Naive thymus-derived CD8-positive, alpha-beta T cell (primary cell): ENCODE results near the gene KIRREL3. TPM values are rescaled to one million over a fixed set of nuclear protein-coding genes. Genes with fewer than 3 reads are reported as not detected.

ENCODE experiments used
- ATAC-seq, 2 donors: fragments of 150-1000 bp; cut with Tn5 transposase in 1 of 2; sonication (Bioruptor Pico), chemical (Tn5 transposase) in 1 of 2; 1 replicate in 1 of 2; 2 replicates in 1 of 2; pipeline ENCODE4 v1.10.0; 2021; ENCODE audit warnings: mild to moderate bottlenecking in 2 of 2, moderate library complexity in 2 of 2
- POLR2A ChIA-PET: fragments of 350-600 bp; sonication (Branson Sonifier 250); formaldehyde crosslinking; loops from one replicate; lab custom pipeline; 2021; ENCODE audit warnings: antibody characterized with exemption; lab: Charles Lee
- DNase-seq, 10 donors: peaks; one replicate each; pipeline versions ENCODE4 v3.0.0 to v3.0.0-alpha.2; 2020 to 2022
- H3K27ac Mint-ChIP-seq, 10 donors: one replicate each; pipeline ENCODE4 v1.8.0; 2020 to 2022; ENCODE audit warnings: mild to moderate bottlenecking in 10 of 10, mixed read lengths in 10 of 10, moderate library complexity in 4 of 10, inconsistent platforms in 1 of 10
- H3K27me3 Mint-ChIP-seq, 5 donors: one replicate each; pipeline ENCODE4 v1.8.0; 2021 to 2022; ENCODE audit warnings: mixed read lengths in 5 of 5
- H3K36me3 Mint-ChIP-seq, 3 donors: one replicate each; pipeline ENCODE4 v1.8.0; 2020 to 2022; ENCODE audit warnings: mixed read lengths in 3 of 3, mild to moderate bottlenecking in 2 of 3, inconsistent platforms in 1 of 3
- H3K4me1 Mint-ChIP-seq, 4 donors: one replicate each; pipeline ENCODE4 v1.8.0; 2021 to 2022; ENCODE audit warnings: mixed read lengths in 4 of 4
- H3K4me3 Mint-ChIP-seq, 10 donors: one replicate each; pipeline ENCODE4 v1.8.0; 2020 to 2022; ENCODE audit warnings: mild to moderate bottlenecking in 10 of 10, mixed read lengths in 10 of 10, moderate library complexity in 6 of 10, inconsistent platforms in 1 of 10
- H3K9me3 Mint-ChIP-seq, 9 donors: one replicate each; pipeline ENCODE4 v1.8.0; 2020 to 2022; ENCODE audit warnings: mixed read lengths in 9 of 9, mild to moderate bottlenecking in 3 of 9, inconsistent platforms in 1 of 9, moderate library complexity in 1 of 9
- polyA plus RNA-seq, 3 donors: library from polyadenylated mRNA; unstranded; fragments of 300-500 nt; fragmentation: Illumina TruSeq; gene quantifications; one replicate each; pipeline ENCODE4 v1.2.3, GENCODE V29; 2021
- total RNA-seq, 8 experiments: library from RNA in 2 of 8; stranded (reverse) in 2 of 8; gene quantifications; one replicate each; pipeline ENCODE4 v1.2.3 and lab custom pipeline; 2021 to 2026

Gene KIRREL3
- total and polyA plus RNA-seq, 5 experiments from 2014 or later, result not detected

DNA sequence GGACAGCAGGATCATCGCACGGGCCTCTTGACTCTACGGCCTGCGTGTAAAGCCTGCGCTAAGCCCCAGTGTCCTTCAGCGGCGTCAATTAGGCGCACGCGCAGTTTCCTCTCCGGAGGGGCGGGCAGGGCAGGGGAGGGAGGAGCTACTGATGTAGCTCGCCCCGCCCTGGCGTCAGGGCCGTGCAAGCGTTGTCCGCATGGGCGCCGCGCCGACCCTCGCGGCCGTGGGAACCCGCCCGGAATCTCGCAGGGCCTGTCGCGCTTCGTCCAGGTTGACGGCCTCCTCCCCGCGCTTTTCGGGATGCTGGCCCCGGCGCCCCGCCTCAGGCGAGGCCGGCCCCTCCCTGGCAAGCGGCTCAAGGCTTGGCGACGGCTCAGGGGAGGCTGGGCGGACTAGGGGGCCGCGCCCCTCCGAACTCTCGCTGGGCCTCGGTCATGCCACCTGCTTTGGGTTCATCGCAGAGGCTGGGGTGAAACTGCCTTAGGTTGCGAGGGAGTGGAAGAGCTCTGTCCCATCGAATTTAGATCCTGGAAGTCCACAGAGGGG, 584.0 kb downstream of the KIRREL3 start:
- Mint-ChIP-seq H3K36me3 (no peaks in the 10 kb centered on the region), H3K27ac (peak overlapping the region in 4 of 10 donors; percentile 16 to 71 (median 48)), H3K4me3 (peak overlapping the region; percentile 57 to 77 (median 66)), H3K4me1 (peaks cover 0 to 20% (median 13%) of the 10 kb centered on the region in 4 donors), H3K9me3 (no peaks in the 10 kb centered on the region), H3K27me3 (peaks cover 0 to 1% (median 0%) of the 10 kb centered on the region in 5 donors)
- ATAC-seq (peak; percentile 76 to 99), DNase-seq (peak; percentile 25 to 87 (median 50))
- POLR2A ChIA-PET, result interaction anchor here (0.6 kb wide), 1 partner anchor 81 kb away, joined by 6 read pairs; no protein-coding TSS in a partner anchor

GRCh38 chr11:126415669-126416420, 584.7 kb downstream of the KIRREL3 start:
- POLR2A ChIA-PET, result interaction anchor here (0.6 kb wide), 1 partner anchor 80 kb away, joined by 6 read pairs; no protein-coding TSS in a partner anchor
- DNase-seq, result no peak
- no peaks in the 10 kb centered on the region for H3K36me3 Mint-ChIP-seq
- peak overlapping the region in 6 of 10 donors; percentile 16 to 71 (median 58) for H3K27ac Mint-ChIP-seq
- H3K27me3 Mint-ChIP-seq, result peaks cover 0 to 1% (median 0%) of the 10 kb centered on the region in 5 donors
- H3K9me3 Mint-ChIP-seq, result no peaks in the 10 kb centered on the region
- ATAC-seq, result no peak
- peak overlapping the region; percentile 57 to 77 (median 66) for H3K4me3 Mint-ChIP-seq
- H3K4me1 Mint-ChIP-seq, result peaks cover 0 to 16% (median 13%) of the 10 kb centered on the region in 4 donors

GRCh38 chr11:126415128-126415527, 585.4 kb downstream of the KIRREL3 start:
- no peak for ATAC-seq
- H3K4me3 Mint-ChIP-seq, result peak overlapping the region in 2 of 10 donors; percentile 26 to 42
- H3K36me3 Mint-ChIP-seq, result no peaks in the 10 kb centered on the region
- peak overlapping the region in 1 of 10 donors; percentile 27 for H3K27ac Mint-ChIP-seq
- H3K4me1 Mint-ChIP-seq, result peaks cover 0 to 13% (median 12%) of the 10 kb centered on the region in 4 donors
- H3K27me3 Mint-ChIP-seq, result peaks cover 0 to 1% (median 0%) of the 10 kb centered on the region in 5 donors
- POLR2A ChIA-PET, result no interaction called here
- H3K9me3 Mint-ChIP-seq, result no peaks in the 10 kb centered on the region
- no peak for DNase-seq

- no peak overlapping the region for H3K27ac Mint-ChIP-seq
- POLR2A ChIA-PET, result no interaction called here
- H3K4me1 Mint-ChIP-seq, result peaks cover 0 to 13% (median 8%) of the 10 kb centered on the region in 4 donors
- no peaks in the 10 kb centered on the region for H3K9me3 Mint-ChIP-seq
- DNase-seq, result no peak
- ATAC-seq, result no peak
- no peaks in the 10 kb centered on the region for H3K27me3 Mint-ChIP-seq
- peak overlapping the region in 1 of 10 donors; percentile 26 for H3K4me3 Mint-ChIP-seq
- H3K36me3 Mint-ChIP-seq, result no peaks in the 10 kb centered on the region
Observed at GRCh38 chr11:126414615-126415014, 586.0 kb downstream of the KIRREL3 start.

DNA sequence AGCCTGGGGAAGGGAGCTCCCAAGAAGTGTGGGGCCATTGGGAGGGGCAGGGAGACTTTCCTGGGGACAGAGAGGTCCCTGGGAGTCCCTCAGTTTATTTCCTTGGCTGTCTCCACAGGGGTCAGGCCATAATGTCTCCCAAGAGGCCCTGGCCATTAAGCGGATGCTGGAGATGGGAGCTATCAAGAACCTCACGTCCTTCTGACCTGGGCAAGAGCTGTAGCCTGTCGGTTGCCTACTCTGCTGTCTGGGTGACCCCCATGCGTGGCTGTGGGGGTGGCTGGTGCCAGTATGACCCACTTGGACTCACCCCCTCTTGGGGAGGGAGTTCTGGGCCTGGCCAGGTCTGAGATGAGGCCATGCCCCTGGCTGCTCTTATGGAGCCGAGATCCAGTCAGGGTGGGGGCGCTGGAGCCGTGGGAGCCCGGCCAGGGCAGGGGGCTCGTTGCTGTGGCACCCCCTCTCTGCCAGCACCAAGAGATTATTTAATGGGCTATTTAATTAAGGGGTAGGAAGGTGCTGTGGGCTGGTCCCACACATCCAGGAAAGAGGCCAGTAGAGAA, 586.6 kb downstream of the KIRREL3 start:
- DNase-seq (no peak), ATAC-seq (no peak)
- POLR2A ChIA-PET, result no interaction called here

GRCh38 chr11:126413426-126413825, 587.1 kb downstream of the KIRREL3 start:
- POLR2A ChIA-PET, result no interaction called here
- Mint-ChIP-seq H3K4me3 (no peak overlapping the region), H3K9me3 (no peaks in the 10 kb centered on the region), H3K4me1 (peaks cover 0 to 13% (median 8%) of the 10 kb centered on the region in 4 donors), H3K27me3 (no peaks in the 10 kb centered on the region), H3K36me3 (peaks cover 0 to 4% (median 0%) of the 10 kb centered on the region in 3 donors), H3K27ac (no peak overlapping the region)
- ATAC-seq, result no peak
- no peak for DNase-seq

More for the DNA sequence above, 586.6 kb downstream of the KIRREL3 start:
- H3K4me3 Mint-ChIP-seq, result no peak overlapping the region
- H3K9me3 Mint-ChIP-seq, result no peaks in the 10 kb centered on the region
- H3K4me1 Mint-ChIP-seq, result peaks cover 0 to 13% (median 8%) of the 10 kb centered on the region in 4 donors
- no peaks in the 10 kb centered on the region for H3K27me3 Mint-ChIP-seq
- H3K36me3 Mint-ChIP-seq, result peaks cover 0 to 3% (median 0%) of the 10 kb centered on the region in 3 donors
- peak overlapping the region in 1 of 10 donors; percentile 36 for H3K27ac Mint-ChIP-seq

DNA sequence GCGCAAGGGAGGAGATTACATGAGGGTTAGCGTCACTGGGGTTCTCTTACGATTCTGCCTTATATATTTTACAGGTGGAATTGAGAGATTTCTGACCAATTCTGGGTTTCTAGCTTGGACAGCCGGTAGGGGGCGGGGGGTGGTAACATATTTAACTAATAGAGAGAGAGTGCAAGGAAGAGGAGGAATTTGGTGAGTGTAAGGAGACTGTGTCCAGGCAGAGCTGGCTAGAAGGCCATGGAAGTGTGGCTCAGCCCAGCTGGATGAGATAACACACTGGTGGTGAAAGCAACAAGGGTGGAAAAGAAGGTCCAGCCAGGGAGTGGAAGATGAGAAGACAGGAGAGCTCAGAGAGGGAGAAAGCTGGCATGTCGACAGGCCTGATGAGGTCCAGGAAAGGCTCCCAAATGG, 588.6 kb downstream of the KIRREL3 start:
- H3K27me3 Mint-ChIP-seq, result no peaks in the 10 kb centered on the region
- ATAC-seq (no peak), DNase-seq (no peak)
- no peak overlapping the region for H3K27ac Mint-ChIP-seq
- POLR2A ChIA-PET, result no interaction called here
- no peak overlapping the region for H3K4me3 Mint-ChIP-seq
- H3K9me3 Mint-ChIP-seq, result no peaks in the 10 kb centered on the region
- peaks cover 0 to 8% (median 7%) of the 10 kb centered on the region in 4 donors for H3K4me1 Mint-ChIP-seq
- H3K36me3 Mint-ChIP-seq, result peaks cover 0 to 4% (median 0%) of the 10 kb centered on the region in 3 donors

DNA sequence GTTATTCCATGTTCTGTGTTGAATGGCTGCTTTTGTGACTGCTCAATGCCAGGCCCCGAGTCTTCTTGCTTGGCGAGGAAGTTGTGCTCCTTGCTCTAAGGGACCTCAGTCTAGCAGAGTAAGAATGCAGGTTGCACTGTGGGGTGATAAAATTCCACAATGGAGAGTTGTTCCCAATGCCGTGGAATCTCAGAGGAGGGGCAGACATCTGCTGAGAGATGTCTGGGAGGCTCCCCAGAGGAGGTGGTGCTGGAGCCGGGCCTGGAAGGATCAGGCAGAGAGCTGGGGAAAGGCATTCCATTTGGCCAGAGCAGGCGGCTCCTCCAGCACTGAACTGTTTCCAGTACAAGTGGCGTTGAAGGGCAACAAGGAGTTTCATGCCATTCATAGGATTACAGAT, 589.9 kb downstream of the KIRREL3 start:
- no peak overlapping the region for H3K4me3 Mint-ChIP-seq
- no peaks in the 10 kb centered on the region for H3K9me3 Mint-ChIP-seq
- ATAC-seq (no peak), DNase-seq (no peak)
- H3K4me1 Mint-ChIP-seq, result no peaks in the 10 kb centered on the region
- no peaks in the 10 kb centered on the region for H3K27me3 Mint-ChIP-seq
- H3K36me3 Mint-ChIP-seq, result peaks cover 0 to 4% (median 0%) of the 10 kb centered on the region in 3 donors
- POLR2A ChIA-PET, result no interaction called here
- H3K27ac Mint-ChIP-seq, result no peak overlapping the region

GRCh38 chr11:126409620-126409985, 591.0 kb downstream of the KIRREL3 start:
- no peak overlapping the region for H3K27ac Mint-ChIP-seq
- H3K36me3 Mint-ChIP-seq, result peaks cover 0 to 4% (median 0%) of the 10 kb centered on the region in 3 donors

GRCh38 chr11:126408901-126409619, 591.5 kb downstream of the KIRREL3 start:
- H3K27ac Mint-ChIP-seq, result peak overlapping the region in 2 of 10 donors; percentile 32 to 69
- H3K4me1 Mint-ChIP-seq, result no peaks in the 10 kb centered on the region
- DNase-seq, result no peak
- peaks cover 0 to 4% (median 0%) of the 10 kb centered on the region in 3 donors for H3K36me3 Mint-ChIP-seq
- no peaks in the 10 kb centered on the region for H3K27me3 Mint-ChIP-seq
- H3K4me3 Mint-ChIP-seq, result no peak overlapping the region
- H3K9me3 Mint-ChIP-seq, result no peaks in the 10 kb centered on the region
- ATAC-seq, result no peak
- POLR2A ChIA-PET, result no interaction called here

More at GRCh38 chr11:126409620-126409985, 591.0 kb downstream of the KIRREL3 start:
- Mint-ChIP-seq H3K27me3 (no peaks in the 10 kb centered on the region), H3K4me1 (no peaks in the 10 kb centered on the region), H3K4me3 (no peak overlapping the region), H3K9me3 (no peaks in the 10 kb centered on the region)
- ATAC-seq (no peak), DNase-seq (no peak)
- POLR2A ChIA-PET, result no interaction called here

DNA sequence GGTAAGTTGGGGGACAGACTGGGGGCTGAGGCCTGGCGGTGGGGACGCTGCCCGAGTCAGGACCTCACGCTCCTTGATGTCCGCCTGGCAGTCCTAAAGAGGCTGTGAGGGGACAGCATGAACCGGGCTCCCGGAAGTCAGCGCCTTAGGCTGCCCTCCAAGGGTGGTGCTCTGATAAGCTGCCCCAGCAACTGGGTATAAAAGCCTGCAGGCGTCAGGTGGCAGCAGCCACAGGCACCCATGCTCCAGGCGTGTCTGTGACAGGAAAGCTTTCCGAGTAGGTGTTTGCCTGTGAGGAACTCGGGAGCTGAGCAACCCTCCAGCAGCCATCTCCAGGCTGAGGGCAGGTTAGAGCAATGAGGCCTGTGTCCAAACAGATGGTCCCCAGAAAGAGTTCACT, 592.1 kb downstream of the KIRREL3 start:
- H3K9me3 Mint-ChIP-seq, result no peaks in the 10 kb centered on the region
- ATAC-seq, result no peak
- DNase-seq, result no peak
- peaks cover 0 to 4% (median 0%) of the 10 kb centered on the region in 3 donors for H3K36me3 Mint-ChIP-seq
- H3K27ac Mint-ChIP-seq, result no peak overlapping the region
- H3K27me3 Mint-ChIP-seq, result no peaks in the 10 kb centered on the region
- no peaks in the 10 kb centered on the region for H3K4me1 Mint-ChIP-seq
- no peak overlapping the region for H3K4me3 Mint-ChIP-seq
- POLR2A ChIA-PET, result no interaction called here

DNA sequence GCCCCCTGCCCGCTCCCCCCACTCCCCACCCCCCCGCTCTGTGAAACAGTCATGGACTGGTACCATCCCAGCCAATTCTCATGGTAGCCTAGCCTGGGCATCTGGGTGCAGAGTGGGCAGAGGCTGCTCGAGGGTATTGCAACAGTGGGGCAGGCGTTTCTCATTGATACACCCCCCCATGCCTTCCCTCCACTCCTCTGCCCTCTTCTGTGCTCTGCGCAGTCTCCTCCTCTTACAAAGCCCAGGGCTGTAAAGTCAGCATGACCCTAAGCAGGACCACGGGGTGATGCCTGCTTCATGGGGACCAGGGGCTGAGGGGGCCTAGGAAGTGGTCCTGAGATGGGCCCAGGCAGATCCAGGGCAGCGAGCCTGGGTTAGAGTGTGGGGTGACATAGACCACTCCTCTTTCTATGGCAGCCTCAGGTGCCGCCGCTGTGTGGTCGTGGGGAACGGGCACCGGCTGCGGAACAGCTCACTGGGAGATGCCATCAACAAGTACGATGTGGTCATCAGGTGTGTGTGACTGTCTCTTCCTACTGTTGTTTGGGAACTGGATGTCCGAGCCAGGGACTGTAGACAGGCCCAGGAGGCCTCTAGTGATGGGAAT, 592.8 kb downstream of the KIRREL3 start:
- DNase-seq (no peak), ATAC-seq (no peak)
- Mint-ChIP-seq H3K4me3 (no peak overlapping the region), H3K4me1 (no peaks in the 10 kb centered on the region), H3K27me3 (no peaks in the 10 kb centered on the region), H3K27ac (no peak overlapping the region), H3K36me3 (peaks cover 0 to 4% (median 0%) of the 10 kb centered on the region in 3 donors), H3K9me3 (no peaks in the 10 kb centered on the region)
- POLR2A ChIA-PET, result no interaction called here
